Stimulated activated CD8-positive, alpha-beta memory T cell treated with anti-CD3 and anti-CD28 coated beads, Interleukin-7, amount 100 ng/mL, for 1 hour (primary cell): Measurements from ENCODE around the gene EMID1.
"Not testable (repeated sequence)": the region's sequence is repeated elsewhere in the genome, so short reads cannot be mapped to it uniquely, and the experiment has no call there.

ENCODE experiments used
- DNase-seq, 2 donors: peaks; one replicate each; pipeline ENCODE4 v3.0.0-alpha.2; 2020; ENCODE audit warnings: low read depth in 2 of 2

EMID1 gene

DNA sequence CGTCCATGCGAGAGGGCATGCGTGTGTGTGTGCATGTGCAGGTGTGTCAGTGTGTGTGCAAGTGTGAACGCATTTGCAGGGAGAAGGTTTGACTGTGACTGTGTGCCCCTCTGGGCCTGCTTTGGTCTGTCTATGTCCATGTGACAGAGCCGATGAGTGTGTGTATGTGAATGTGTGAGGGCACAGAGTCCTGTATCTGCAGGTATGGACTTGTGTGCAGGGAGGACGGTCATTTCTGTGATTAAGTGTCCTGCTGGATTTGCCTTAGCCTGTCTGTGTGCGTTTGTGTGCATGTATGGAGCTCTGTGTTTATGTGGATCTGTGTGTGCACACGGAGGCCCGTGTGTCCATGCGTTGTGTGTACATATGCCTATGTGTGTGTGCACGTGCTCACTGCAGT, 5.4 kb downstream of the EMID1 start:
- DNase-seq, result no peak

DNA sequence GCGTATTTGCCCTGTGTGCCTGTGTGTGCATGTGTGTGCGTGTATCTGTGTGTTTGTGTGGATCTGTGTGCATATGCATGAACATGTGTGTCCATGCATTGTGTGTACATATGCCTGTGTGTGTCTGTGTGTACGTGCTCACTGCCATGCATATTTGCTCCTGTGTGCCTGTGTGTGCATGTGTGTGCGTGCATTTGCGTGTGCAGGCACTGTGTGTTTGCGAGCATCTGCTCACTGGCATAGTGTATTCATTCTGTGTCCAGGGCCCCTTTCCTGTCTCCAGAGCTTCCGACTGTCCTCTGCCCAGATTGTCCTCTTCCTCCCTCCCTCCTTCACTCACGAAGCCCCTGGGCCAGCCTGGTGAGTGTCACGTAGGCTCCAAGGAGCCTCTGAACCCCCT, 5.8 kb downstream of the EMID1 start:
- no peak for DNase-seq

DNA sequence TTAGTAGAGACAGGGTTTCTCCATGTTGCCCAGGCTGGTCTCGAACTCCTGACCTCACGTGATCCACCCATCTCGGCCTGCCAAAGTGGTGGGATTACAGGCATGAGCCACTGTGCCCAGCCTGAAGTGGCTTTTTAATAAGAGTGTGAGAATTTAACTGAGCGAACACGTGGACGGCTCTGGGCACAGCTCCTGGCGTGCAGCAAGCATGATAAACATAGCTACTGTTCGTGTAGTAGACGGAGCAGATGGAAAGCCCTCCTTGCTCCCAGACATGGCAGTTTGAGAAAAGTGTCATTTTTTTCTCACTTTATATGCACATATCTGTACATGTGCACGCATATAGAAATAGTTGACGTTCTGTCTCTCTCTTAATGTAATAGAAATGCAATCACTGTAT, 7.0 kb downstream of the EMID1 start:
- no peak for DNase-seq

DNA sequence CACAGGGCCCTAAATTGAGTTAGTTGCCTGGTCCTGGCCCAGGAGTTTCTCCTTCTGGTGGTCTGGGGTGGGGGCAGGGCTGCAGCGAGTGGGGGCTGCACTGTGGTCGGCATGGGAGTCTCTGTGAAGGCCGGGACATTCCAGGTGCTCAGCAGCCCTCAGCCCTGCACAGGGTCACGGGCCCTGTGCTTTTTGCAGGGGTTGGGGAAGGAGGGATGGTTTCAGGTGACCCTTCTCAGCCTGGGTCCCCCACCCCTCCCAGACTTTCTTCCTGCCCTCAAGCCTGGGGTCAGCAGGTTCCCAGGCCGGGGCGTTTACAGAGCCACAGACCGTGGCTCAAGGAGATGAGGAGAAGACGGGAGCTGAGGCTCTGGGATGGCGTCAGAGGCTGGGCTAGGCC, 7.8 kb downstream of the EMID1 start:
- no peak for DNase-seq

DNA sequence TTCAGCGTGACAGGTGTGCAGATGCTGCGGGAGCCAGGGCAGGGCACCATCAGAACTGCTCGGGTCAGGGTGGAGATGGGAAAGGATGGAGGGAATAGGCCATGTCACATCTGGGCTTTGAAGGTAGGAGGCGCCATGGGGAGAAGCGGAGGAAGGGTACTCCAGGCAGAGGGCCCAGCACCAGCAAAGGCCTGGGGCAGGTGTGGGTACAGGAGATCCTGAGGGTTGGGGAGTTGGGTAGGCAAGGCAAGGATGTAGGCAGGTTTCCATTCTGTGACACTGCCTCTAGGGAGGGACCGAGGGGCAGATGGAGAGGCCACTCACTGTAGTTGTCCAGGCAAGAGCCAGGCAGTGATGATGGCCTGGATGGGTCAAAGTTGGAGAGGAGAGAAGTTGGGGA, 8.5 kb downstream of the EMID1 start:
- no peak for DNase-seq

DNA sequence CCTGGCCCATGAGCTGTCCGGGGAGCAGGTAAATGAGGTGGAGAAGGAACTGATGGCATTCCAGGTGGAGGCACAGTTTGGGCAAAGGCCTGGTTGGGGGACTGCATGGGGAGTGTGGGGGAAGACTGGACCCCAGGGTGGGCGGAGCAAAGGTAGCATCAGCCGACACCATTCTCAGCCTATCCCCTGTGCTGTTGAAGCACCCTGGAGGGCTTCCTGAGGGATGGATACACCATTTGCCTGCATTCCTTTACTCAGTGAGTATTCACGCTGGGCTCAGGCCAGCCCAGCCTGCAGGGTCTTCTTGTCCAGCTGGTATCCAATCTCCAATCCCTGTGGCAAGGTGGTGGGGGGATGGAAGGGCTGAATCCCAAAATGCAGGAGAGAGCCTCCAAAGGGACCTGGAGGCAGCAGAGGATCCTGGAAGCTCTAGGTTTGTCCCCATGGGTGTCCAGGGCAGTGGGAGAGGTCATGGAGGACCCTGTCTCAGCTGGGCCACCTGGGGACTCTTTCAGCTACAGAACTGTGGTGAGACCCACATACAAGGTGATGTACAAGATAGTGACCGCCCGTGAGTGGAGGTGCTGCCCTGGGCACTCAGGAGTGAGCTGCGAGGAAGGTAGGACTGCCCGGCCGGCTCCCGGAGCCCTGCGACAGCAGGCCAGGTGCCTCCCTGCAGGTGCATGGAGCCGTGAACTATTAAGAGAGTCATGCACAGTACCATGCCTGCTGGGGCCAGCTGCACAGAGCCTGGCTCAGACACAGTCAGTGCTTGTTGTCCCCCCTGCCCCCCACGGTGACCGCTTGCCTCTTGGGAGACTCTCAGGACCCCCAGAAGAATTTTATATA, 9.5 kb downstream of the EMID1 start:
- no peak for DNase-seq

DNA sequence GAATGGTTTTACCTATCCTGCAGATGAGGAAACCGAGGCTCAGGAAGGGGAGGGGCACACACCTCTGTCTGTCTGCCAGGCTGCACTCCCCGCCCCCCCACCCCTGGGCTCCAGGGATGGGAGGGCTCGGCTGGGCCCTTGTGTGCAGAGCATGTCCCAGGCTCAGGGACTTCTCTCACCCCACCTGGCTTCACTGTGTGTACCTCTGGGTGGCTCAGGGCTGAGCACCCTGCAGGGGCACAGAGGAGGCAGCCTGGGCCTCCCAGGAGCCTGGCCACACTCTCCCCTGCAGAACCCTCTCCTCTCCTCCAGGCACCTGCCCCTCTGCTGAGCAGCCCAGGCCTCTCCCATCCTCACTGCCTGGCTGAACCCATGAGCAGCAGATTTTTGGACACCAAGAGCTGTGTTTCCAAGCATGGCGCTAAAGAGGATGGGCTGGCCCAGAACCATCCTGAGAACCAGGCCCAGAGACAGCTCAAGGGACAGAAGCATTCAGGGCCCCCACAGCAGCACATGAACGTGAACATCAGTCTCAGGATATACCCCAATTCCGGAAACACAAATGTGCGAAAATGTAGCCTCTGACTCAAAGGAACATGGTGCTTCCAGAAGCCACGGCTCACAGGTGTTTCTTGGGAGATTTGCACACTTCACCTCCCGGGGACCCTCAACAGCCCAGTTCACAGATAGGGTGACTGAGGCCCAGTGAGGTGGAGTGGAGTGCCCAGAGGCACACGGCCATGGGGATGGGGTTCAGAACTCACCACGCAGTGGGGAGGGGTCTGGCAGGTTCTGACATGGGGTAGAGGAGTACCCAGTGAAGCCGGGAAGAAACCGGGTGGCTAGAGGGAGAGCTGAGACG, 10.5 kb downstream of the EMID1 start:
- DNase-seq, result no peak

DNA sequence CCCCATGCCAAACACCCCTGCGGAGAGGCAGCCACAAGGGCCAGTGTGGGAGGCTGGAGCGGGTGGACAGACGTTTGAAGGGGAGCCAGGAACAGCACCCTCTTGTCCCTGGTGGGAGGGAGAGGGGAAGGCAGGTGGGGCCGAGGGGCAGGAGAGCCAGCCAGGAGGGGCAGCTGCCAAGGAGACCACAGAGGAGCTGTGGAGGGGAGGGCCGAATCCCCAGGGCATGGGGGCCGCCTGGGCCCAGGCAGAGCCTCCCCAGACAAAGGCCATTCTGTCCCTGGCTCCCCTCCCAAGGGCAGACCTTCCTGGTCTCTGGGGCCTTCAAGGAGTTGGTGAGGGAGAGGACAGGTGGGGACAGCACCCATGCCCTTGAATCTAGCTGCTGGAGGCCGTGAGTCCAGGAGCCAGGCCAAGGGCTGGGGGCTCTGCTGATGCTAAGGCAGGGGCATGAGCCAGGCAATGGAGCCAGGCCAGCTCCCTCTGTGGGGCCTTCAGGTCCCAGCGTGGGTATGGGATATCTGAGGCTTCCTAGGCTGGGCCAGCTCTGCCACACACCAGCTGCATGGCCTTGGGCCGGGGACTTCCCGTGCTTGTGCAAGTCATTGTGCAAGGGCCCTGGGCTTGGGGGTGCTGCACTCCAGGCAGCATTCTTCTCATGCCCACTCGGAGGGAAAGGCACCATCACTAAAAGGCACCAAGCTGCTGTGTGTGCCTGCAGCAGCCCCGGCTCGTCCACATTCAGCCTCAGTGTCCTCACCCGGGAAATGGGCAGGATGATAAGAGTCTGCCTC, 11.4 kb downstream of the EMID1 start:
- DNase-seq, result no peak

DNA sequence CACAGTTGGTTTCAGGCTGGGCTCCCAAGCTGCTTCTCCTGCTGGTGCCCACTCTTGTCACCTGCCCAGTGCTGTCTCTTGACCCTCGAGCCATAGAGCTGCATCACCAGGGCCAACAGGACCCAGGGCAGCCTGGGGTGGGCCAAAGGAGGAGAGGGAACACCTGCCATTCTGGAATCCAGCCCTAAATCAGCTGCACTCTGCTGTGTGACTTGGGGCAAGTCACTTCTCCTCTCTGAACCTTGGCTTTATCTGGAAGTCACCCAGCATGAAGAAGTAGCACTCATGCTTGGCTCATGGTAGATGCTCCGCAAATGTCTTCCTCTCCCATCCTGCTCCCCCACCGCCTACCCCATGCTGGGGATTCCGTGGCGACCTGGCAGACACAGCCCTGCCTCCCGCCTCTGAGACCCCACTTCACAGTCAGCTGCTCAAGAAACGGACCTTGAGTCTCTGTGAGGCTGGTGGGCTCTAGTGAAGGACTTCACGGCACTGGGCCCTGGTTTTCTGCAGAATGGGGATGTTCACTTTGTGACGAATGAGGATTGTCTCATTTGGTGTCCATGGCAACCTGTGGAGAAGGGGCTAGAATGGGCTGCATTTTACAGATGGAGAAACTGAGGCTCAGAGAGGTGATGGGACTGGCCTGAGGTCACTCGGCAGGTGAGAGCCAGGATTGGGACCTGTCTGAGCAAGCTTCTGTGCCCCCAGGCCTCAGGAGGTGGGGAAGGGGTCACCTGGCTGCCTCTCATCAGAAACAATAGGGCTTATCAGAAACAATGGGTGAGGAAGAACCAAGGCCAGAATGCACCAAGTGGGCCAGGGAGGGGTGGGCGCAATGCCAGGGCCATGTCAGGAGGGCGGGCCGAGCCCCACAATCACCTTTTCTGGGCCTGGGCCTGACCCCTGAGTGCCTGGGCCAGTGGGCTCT, 12.4 kb downstream of the EMID1 start:
- no peak for DNase-seq

DNA sequence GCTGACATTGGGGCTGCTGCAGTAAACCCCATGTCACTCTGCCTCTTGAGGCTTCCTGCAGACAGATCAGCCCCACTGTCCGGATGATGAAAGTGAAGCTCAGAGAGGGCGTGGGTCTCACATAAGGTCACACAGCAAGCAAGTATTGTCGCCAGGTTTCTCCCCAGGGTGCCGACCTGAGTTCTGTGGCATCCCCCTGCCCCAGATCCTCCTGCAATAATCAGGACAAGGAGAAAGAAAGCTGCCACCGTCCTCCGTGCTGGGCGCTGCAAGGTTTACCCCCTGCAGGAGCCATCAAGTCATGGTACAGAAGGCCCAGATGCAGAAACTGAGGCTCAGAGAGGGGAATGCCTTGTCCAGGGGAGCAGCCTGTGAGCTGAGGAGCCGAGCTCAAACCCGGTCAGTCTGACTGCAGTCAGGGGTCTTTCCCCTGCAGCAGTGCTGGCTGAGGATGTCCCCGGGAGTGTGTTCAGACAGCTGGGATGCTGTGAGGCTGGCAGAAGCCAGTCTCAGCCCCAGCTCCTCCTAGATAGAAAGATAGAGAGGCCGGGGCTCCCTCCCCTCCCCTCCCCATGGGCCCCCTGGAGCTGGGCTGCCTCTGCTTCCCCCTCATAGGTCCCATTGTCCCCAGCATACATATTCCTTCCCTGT, 13.2 kb downstream of the EMID1 start:
- no peak for DNase-seq

DNA sequence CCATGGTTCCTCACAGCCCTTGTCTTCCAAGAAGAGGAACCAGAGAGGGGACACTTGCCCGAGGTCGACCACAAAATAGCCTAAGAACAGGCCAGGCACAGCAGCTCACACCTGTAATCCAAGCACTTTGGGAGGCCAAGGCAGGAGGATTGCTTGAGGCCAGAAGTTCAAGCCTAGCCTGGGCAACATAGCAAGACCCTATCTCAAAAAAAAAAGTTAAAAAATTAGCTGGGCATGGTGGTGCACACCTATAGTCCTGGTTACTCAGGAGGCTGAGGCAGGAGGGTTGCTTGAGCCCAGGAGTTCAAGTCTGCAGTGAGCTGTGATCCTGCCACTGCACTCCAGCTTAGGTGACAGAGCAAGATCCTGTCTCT, 13.7 kb downstream of the EMID1 start:
- DNase-seq, result not testable (repeated sequence)

DNA sequence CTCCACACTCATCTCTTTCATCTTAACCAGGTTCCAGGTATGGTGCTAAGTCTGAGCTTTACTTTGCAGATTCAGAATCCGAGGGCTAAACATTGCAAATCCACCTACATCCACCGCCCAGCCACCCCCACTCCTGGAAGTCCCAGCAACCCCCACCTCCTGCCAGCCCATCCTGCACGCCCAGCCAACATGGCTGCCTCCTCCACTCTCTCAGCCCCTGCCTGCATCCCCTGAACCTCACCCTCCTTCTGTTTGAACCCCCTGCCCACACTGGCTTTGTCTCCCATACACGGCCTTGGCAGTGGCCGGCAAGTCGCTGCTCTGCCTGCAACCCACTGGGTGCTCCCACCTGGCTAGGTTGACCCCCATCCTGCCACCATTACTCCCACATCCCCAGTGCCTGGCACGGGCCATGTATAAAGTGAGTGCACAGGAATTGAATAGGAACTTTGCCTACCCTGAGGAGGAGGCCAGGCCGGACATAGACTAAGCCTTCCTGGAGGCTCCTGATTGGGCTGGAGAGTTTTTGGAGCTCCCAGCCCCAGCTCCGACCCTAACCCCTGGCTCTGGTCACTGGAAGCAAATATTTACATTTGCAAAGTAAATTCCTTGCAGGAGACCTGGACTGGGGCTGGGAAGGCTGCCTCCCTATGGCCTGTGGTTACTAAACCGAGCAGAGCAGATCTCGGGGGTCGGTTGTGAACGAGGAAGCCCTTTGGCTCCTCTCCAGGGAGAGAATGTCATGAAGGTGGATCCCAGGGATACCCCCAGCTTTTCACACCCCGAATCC, 14.4 kb downstream of the EMID1 start:
- no peak for DNase-seq

DNA sequence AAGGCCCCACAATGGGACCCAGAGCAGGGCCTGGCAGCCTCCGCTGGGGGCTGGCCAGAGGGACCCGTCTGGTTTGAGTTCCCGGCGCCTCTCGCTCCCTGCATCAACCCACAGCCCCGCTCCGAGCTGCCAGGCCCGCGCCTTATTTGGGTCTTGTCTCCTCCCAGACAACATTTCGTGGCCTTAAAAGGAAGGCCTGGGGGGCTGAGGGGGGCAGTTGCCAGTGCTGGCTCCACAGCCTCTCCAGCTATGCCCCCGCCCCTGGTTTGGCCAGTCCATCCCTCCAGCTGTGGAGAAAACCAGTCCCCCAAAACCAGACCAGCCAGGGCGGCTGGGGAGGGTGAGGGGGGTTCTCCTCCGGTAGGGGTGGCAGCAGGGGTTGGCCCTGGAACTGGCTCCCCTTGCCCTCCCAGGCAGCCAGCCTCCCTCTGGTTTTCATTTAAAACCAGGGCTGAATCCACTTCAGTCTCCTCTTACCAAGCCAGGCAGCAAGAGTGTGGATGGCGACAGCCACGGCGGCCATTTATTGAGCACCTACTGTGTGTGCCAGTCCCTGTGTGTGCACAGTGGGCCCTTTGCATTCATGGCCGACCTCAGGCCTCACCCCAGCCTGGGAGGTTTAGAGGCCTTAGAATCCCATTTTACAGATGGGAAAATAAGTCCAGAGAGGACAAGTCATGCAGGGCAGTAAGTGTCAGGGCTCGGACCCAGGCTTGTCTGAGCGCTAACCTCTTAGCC, 18.6 kb downstream of the EMID1 start:
- DNase-seq, result no peak

DNA sequence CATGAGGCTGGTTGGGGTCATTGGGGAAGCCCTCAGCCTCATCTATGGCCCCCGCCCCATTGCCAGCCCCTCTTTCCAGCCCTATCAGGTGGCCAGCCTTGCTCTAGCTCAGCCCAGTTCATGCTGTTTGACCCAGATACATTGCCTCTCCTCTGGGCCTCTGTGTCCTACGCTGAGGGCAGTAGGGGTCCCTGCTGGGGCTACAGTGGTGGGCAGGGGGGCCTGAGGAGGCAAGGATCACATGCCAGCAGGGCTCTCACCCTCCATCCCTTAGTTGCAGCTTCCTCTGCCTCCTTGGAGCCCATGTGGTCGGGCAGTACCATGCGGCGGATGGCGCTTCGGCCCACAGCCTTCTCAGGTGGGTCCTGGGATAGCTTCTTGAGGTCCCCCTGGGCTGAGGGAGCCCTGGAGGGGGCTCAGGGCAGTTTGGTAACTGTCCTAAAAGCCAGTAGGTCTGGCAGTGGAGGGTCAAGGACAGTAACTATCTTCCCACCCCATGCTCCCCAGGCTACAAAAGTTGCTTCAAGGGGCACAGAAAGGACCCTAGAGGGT, 19.2 kb downstream of the EMID1 start:
- no peak for DNase-seq

DNA sequence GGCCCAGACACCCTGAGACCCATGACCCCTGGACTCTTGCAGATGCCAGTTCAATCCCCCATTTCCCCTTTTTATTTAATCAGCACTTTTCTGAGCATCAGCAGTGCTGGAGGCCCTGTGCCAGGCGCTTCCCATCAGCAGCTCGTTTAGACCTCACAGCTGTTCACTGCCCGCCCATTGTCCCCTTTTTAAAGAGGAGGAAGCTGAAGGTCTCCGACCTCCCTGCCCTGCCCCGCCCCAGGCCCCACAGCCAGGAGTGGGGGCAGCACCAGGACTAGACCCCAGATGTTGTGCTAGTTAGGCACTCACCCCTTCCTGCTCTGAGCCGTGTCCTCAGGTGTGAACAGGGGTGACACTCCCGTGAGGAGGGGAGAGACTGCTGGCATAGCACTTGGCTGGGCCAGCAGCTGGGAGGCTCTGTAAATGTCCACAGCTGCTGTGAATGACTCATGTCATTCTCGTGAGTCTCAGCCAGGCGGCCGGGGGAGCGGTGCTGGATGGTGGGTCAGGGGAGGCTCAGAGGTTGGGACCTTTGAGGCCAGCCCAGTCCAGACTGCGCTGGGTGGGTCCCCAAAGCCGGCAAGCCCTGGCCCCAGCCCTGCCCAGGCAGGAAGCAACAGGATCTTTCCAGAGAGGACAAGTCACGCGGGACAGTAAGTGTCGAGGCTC, 19.9 kb downstream of the EMID1 start:
- no peak for DNase-seq

DNA sequence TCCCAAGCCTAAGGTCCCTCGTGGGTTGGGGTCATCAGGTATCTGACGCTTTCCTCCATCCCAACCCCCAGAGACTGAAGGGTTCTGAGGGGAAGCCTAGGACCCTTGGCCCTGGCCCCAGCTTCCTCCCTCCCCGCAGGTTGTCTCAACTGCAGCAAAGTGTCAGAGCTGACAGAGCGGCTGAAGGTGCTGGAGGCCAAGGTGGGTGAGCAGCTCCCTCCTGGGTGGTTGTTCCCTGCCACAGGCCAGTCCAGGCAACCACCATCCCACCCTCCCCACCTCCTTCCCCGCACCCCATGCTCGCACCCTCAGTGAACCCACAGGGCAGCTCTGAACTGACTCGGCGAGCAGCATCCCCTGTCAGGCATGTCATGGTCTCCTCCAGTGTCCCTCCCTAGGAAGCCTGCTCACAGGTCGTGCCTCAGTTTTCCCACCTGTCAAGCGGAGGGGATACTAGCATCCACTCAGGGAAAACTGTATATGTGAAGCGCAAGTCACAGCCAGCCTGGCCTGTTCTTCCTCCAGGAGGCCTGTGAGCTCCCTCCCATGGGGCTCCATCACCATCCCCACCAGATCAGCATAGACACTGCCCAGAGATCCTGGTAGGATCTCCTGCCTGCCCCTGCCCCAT, 20.8 kb downstream of the EMID1 start:
- no peak for DNase-seq

DNA sequence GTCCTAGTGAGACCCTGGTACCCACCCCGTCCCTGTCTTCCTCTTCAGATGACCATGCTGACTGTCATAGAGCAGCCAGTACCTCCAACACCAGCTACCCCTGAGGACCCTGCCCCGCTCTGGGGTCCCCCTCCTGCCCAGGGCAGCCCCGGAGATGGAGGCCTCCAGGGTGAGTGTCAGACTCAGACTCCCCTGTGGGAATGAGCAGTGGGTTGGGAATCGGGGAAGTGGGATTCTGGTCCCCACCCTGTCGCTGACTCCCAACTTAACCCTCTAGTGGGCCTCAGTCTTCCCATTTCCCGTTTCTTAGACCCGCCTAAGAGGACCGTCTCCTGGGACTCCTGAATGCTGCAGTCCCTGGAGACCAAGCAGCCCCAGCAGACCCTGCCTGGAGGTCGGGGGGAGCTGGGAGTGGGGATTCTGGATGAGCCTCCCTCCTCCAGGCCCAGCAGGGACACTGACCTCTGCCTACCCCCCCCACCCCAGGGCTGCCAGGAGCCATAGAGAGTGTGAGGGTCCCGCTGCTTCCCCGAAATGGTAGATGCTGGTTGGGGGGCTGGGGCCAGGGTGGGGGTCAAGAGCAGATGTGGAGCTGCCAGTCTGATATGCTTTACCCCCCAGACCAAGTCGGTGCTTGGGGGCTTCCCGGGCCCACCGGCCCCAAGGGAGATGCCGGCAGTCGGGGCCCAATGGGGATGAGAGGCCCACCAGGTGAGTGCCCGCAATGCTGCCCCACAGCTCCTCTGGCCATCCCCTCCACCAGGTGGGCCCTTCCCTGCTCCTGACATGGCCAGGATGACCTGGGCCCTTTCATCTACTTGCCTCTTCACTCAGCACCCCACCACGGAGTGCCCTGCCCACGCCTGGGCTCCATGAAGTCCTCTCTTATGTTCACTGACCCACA, 25.5 kb downstream of the EMID1 start:
- DNase-seq, result no peak
